ENCODE measurements around the gene STPG3. TPM values are rescaled to one million over a fixed set of nuclear protein-coding genes. Genes with fewer than 3 reads are reported as not detected.
A peak's percentile ranks its signal among the peaks of the same experiment; 100 is the strongest.

Gene STPG3
- total and polyA plus RNA-seq, 2 of the 13 experiments (the other 11 are each of a cell fraction or from before 2014, with no cell fraction given) = not detected

DNA sequence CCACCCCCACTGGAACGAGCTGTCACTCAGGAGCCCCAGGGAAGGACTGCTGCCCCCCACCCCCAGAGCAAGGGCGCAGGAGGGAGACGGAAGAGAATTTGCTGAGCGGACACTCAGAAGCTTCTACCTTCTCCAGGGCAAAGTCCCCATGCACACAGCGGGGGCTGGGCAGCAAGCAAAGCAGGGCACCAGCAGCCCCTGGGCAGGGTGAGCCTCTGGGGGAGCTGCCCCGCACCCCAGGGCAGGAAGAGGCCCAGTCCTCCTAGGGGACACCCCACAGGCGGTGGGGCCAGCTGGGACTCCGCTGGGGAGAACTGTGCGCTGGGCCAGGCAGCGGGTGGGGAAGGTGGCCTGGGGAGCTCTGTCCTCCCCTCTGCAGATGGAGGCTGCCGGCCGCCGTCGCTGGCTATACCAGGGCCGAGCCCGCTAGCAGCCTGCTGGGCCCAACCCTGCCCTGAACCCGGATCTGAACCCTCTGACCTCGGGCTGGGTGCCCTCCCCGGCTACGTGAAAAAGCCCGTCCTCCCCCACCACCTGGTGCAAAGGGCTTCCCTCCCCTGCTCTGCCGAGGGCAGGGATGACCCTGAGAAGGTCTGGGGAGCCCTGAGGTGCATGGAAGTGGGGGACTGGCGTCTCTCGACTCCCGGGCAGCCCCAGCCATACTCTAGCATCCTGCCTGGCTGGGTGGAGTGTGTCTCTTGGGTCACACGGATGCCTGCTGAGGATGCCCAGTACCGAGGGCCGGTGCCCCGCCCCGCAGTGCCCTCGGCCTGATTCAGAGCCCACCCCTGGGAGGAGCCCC, 21.0 kb upstream of the STPG3 start (continued):
- TF ChIP-seq, protein P1, sequence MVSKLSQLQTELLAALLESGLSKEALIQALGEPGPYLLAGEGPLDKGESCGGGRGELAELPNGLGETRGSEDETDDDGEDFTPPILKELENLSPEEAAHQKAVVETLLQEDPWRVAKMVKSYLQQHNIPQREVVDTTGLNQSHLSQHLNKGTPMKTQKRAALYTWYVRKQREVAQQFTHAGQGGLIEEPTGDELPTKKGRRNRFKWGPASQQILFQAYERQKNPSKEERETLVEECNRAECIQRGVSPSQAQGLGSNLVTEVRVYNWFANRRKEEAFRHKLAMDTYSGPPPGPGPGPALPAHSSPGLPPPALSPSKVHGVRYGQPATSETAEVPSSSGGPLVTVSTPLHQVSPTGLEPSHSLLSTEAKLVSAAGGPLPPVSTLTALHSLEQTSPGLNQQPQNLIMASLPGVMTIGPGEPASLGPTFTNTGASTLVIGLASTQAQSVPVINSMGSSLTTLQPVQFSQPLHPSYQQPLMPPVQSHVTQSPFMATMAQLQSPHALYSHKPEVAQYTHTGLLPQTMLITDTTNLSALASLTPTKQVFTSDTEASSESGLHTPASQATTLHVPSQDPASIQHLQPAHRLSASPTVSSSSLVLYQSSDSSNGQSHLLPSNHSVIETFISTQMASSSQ (IDR thresholded peaks at IDR 0.05; ENCODE audit: low read depth) = no peak
- TF ChIP-seq, protein P1 (CRISPR knock-in tag; IDR thresholded peaks at IDR 0.05; ENCODE audit: borderline replicate concordance) = peak; percentile 2; the same call in 1 of the 2 replicates
- TF ChIP-seq ZFP36 (IDR thresholded peaks at IDR 0.05; ENCODE audit: borderline replicate concordance, low read depth, low read length, partially characterized antibody) (no peak), KLF15 (CRISPR knock-in tag; IDR thresholded peaks at IDR 0.05; ENCODE audit: borderline replicate concordance) (no peak), SRY (CRISPR knock-in tag; IDR thresholded peaks at IDR 0.05) (peak; percentile 53; the same call in 1 of the 2 replicates), CBX2 (IDR thresholded peaks at IDR 0.05; ENCODE audit: low read depth, low read length) (no peak), CBX2 (CRISPR knock-in tag; IDR thresholded peaks at IDR 0.05; ENCODE audit: low read depth) (no peak), MED13 (CRISPR knock-in tag; IDR thresholded peaks at IDR 0.05) (no peak), ZNF230 (CRISPR knock-in tag; IDR thresholded peaks at IDR 0.05) (peak; percentile 75; the same call in 1 of the 2 replicates), ZNF619 (CRISPR knock-in tag; IDR thresholded peaks at IDR 0.05) (peak; percentile 71; the same call in 1 of the 2 replicates), PHF8 (CRISPR knock-in tag; IDR thresholded peaks at IDR 0.05) (no peak)
- TF ChIP-seq, protein P2, sequence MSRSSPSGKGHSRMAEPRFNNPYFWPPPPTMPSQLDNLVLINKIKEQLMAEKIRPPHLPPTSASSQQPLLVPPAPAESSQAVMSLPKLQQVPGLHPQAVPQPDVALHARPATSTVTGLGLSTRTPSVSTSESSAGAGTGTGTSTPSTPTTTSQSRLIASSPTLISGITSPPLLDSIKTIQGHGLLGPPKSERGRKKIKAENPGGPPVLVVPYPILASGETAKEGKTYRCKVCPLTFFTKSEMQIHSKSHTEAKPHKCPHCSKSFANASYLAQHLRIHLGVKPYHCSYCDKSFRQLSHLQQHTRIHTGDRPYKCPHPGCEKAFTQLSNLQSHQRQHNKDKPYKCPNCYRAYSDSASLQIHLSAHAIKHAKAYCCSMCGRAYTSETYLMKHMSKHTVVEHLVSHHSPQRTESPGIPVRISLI (CRISPR knock-in tag; IDR thresholded peaks at IDR 0.05; ENCODE audit: borderline replicate concordance) = 0 out of 2 replicates have a peak, but pooled peaks have one; percentile 14
- TF ChIP-seq, protein P3, sequence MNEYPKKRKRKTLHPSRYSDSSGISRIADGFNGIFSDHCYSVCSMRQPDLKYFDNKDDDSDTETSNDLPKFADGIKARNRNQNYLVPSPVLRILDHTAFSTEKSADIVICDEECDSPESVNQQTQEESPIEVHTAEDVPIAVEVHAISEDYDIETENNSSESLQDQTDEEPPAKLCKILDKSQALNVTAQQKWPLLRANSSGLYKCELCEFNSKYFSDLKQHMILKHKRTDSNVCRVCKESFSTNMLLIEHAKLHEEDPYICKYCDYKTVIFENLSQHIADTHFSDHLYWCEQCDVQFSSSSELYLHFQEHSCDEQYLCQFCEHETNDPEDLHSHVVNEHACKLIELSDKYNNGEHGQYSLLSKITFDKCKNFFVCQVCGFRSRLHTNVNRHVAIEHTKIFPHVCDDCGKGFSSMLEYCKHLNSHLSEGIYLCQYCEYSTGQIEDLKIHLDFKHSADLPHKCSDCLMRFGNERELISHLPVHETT (CRISPR knock-in tag; conservative IDR thresholded peaks at IDR 0.05) = peak; percentile 41; the same call in 1 of the 2 replicates
- TF ChIP-seq, protein P4, sequence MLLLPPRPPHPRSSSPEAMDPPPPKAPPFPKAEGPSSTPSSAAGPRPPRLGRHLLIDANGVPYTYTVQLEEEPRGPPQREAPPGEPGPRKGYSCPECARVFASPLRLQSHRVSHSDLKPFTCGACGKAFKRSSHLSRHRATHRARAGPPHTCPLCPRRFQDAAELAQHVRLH (CRISPR knock-in tag; IDR thresholded peaks at IDR 0.05; ENCODE audit: borderline replicate concordance, low read depth) = peak; percentile 63; the same call in 1 of the 2 replicates
- TF ChIP-seq, protein P5, sequence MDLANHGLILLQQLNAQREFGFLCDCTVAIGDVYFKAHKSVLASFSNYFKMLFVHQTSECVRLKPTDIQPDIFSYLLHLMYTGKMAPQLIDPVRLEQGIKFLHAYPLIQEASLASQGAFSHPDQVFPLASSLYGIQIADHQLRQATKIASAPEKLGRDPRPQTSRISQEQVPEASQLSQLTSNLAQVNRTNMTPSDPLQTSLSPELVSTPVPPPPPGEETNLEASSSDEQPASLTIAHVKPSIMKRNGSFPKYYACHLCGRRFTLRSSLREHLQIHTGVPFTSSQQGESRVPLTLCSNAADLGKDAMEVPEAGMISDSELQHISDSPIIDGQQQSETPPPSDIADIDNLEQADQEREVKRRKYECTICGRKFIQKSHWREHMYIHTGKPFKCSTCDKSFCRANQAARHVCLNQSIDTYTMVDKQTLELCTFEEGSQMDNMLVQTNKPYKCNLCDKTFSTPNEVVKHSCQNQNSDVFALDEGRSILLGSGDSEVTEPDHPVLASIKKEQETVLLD (CRISPR knock-in tag; IDR thresholded peaks at IDR 0.05; ENCODE audit: low read depth) = no peak
- TF ChIP-seq, protein P6, sequence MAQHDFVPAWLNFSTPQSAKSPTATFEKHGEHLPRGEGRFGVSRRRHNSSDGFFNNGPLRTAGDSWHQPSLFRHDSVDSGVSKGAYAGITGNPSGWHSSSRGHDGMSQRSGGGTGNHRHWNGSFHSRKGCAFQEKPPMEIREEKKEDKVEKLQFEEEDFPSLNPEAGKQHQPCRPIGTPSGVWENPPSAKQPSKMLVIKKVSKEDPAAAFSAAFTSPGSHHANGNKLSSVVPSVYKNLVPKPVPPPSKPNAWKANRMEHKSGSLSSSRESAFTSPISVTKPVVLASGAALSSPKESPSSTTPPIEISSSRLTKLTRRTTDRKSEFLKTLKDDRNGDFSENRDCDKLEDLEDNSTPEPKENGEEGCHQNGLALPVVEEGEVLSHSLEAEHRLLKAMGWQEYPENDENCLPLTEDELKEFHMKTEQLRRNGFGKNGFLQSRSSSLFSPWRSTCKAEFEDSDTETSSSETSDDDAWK (CRISPR knock-in tag; IDR thresholded peaks at IDR 0.05) = no peak

All from HepG2 (cell line).